ENCODE data around the gene EVA1C. TPM values are rescaled to one million over a fixed set of nuclear protein-coding genes. Genes with fewer than 3 reads are reported as not detected.

EVA1C gene
- total and polyA plus RNA-seq, 9 of the 15 experiments (the other 6 are each of a cell fraction or from before 2014, with no cell fraction given): 0.22 TPM; not detected in 8

GRCh38 chr21:32392880-32393676, 19.4 kb upstream of the EVA1C start, which contains the start of gene URB1 (continued):
- TF ChIP-seq SETDB1 (IDR thresholded peaks at IDR 0.05; ENCODE audit: low read length): no peak
- no peak for TF ChIP-seq ZNF280A (IDR thresholded peaks at IDR 0.05; ENCODE audit: low read depth, partially characterized antibody)
- TF ChIP-seq FIP1L1 (IDR thresholded peaks at IDR 0.05; ENCODE audit: low read depth, low read length, poor library complexity, severe bottlenecking): no peak
- TF ChIP-seq CSDE1 (IDR thresholded peaks at IDR 0.05): no peak
- no peak for TF ChIP-seq CREB5 (CRISPR knock-in tag; IDR thresholded peaks at IDR 0.05)
- TF ChIP-seq ILF3 (IDR thresholded peaks at IDR 0.05; ENCODE audit: borderline replicate concordance): no peak
- TF ChIP-seq RHOXF2B (CRISPR knock-in tag; conservative IDR thresholded peaks at IDR 0.05): no peak
- TF ChIP-seq HDAC1 (IDR thresholded peaks at IDR 0.05): peak; percentile 99 to 100
- TF ChIP-seq RAD51 (IDR thresholded peaks at IDR 0.05; ENCODE audit: borderline replicate concordance, low read depth): no peak
- TF ChIP-seq SMAD1 (IDR thresholded peaks at IDR 0.05; ENCODE audit: low read depth, low read length, partially characterized antibody): peak; percentile 75
- no peak for TF ChIP-seq IRF1 (CRISPR knock-in tag; IDR thresholded peaks at IDR 0.05; ENCODE audit: borderline replicate concordance)
- no peak for TF ChIP-seq ZBTB1 (CRISPR knock-in tag; IDR thresholded peaks at IDR 0.05; ENCODE audit: borderline replicate concordance, low read depth)
- TF ChIP-seq ESRRA (IDR thresholded peaks at IDR 0.05; ENCODE audit: borderline replicate concordance, low read depth): peak; percentile 76; the same call in 1 of the 2 replicates
- TF ChIP-seq FOSL1 (tag; conservative IDR thresholded peaks at IDR 0.05): peak; percentile 43; the same call in 1 of the 2 replicates
- TF ChIP-seq SNAPC5 (CRISPR knock-in tag; IDR thresholded peaks at IDR 0.05): no peak
- TF ChIP-seq MCM3 (IDR thresholded peaks at IDR 0.05): no peak
- 0 out of 4 replicates have a peak, but pooled peaks have one; percentile 39 to 40 for TF ChIP-seq UBTF (IDR thresholded peaks at IDR 0.05; ENCODE audit: borderline replicate concordance in 1 of 2, low read depth in 2 of 2, low read length in 2 of 2)
- no peak for TF ChIP-seq MTF1 (CRISPR knock-in tag; IDR thresholded peaks at IDR 0.05; ENCODE audit: borderline replicate concordance)
- TF ChIP-seq ZNF696 (CRISPR knock-in tag; conservative IDR thresholded peaks at IDR 0.05): no peak
- no peak; the same call in 1 of the 2 replicates for TF ChIP-seq GTF2E2 (tag; IDR thresholded peaks at IDR 0.05)
